ENCODE measurements around the gene ID3.
"Not testable (repeated sequence)": the region's sequence is repeated elsewhere in the genome, so short reads cannot be mapped to it uniquely, and the experiment has no call there.

Gene ID3

DNA sequence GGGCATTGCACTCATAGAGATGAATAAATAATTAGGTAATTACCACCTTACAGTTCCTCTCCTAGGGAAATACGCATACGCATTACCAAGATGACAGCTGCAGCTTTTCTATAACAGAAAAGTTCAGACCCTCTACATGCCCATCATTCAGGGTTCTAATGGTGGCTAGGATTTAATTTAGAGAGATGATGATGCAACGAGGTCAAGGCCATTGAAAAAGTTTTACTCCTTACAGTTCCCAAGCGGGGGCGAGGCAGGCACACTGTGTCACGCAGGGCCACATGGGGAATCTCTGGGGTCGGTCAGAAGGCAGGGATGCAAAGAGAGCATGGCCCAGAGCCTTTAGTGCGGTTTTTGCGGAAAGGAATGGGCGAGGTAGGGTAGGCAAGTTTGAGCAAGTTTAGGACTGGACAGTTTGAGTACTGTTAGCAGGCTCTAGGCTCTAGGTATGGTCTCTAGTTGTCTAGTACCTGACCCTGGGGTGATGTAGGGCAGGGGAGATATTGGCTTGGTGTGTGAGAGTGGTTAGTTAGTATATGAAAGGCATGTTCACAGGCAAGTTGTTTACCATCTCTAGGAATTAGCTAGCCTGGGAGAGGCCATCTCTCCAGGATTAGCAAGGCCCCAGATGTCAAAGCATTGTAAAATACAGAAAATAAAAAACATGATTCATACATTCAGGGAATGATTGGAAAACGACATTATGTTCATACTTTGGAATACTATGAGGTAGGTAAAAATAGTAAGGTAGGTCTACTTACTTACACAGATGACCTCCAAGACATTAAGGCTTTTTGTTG lies 29.6 kb upstream of the ID3 start:
- no peak for DNase-seq

- DNase-seq: no peak
Observed at GRCh38 chr1:23585321-23586022, 26.2 kb upstream of the ID3 start.

DNA sequence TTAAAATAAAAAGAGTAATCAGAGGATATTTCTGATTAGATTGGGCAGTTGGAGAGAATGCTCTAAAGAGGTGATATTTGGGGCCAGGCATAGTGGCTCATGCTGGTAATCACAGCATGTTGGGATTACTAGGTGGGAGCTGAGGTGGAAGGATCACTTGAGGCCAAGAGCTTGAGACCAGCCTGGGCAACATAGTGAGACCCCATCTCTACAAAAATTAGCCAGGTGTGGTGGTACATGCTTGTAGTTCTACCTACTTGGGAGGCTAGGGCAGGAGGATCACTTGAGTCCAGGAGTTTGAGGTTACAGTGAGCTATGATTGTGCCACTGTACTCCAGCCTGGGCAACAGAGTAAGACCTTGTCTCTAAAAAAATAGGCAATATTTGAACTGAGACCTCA lies 24.4 kb upstream of the ID3 start:
- DNase-seq: not testable (repeated sequence)

GRCh38 chr1:23582820-23583219 lies 23.5 kb upstream of the ID3 start:
- no peak for DNase-seq

- no peak for DNase-seq
Observed at GRCh38 chr1:23581219-23581618, 21.9 kb upstream of the ID3 start.

DNA sequence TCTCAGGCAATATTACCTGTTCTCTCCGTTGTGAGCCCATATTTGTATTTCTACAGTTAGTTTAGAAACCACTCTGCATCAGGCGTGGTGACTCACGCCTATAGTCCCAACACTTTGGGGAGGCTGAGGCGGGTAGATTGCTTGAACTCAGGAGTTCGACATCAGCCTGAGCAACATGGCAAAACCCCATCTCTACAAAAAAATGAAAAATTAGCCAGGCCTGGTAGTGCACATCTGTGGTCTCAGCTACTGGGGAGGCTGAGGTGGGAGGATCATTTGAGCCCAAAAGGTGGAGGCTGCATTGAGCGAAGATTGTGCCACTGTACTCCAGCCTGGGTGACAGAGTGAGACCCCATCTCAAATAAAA lies 19.7 kb upstream of the ID3 start:
- DNase-seq: no peak

- no peak for DNase-seq
Observed at GRCh38 chr1:23578311-23578996, 19.2 kb upstream of the ID3 start.

GRCh38 chr1:23577056-23578004 lies 18.0 kb upstream of the ID3 start:
- DNase-seq: no peak

DNA sequence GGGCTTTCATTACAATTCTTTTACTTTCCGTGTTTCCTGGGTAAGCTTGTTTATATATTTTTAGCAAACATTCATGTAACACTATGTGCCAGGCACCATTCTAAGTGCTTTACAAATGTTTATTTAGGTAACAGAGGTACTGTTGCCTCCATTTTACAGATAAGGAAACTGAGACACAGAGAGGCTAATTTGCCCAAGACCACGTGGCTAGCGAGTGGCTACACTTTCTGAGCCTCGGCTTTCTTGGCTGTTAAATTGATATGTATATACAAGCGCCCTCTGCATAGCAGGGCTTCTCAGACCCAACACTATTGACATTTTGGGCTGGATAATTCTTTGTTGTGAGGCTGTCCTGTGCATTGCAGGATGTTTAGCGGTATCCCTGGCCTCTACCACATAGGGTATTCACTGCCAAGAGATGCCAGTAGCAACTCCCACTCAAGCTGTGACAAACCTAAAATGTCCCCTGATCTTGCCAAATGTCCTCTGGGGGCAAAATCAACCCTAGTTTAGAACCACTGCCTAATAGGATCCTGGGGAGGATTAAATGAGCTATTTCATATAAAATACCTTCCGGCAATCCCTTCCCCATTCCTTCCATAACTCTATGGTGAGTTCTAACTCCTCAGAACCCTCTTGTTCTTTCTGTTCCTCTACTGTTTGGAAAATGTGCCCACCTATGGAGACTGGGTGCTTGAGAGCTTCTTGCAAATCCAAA lies 17.2 kb upstream of the ID3 start:
- no peak for DNase-seq

GRCh38 chr1:23575226-23575810 lies 16.0 kb upstream of the ID3 start:
- no peak for DNase-seq

- DNase-seq: no peak
Observed at GRCh38 chr1:23574265-23574754, 15.0 kb upstream of the ID3 start.

- no peak for DNase-seq
Observed at GRCh38 chr1:23573574-23574182, 14.4 kb upstream of the ID3 start.

GRCh38 chr1:23571465-23571864 lies 12.2 kb upstream of the ID3 start:
- no peak for DNase-seq

- DNase-seq: no peak
Observed at GRCh38 chr1:23570001-23570691, 10.8 kb upstream of the ID3 start.

GRCh38 chr1:23568608-23569383 lies 9.5 kb upstream of the ID3 start:
- no peak for DNase-seq

DNA sequence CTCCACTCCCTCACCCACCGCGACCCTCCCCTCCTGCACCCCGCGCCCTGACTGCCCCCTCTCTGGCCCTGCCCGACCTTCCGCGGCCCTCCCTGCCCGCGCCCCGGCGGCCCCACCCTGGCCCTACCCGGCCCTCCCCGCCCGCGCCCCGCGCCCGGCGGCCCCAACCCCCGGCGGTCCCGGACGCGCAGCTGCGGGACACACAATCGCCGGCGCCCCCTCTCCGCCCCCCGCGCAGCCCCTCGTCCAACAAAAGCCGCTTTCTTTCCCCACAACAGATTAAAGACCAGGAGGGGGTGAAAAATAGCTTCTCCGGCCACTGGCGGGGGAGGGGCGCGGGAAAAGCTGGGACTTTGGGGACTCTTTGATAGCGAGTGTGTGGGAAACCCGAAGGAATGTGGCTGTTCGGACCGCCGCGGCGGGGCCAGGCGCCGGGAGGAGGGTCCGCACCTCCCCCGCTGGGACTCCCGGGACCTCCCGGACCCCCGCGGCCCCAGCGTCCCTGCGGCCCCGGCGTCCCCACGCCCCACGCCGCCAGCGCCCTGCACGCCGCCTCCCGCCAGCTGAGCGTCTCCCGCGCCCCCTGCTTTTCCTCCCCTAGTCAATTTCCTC lies 8.8 kb upstream of the ID3 start:
- DNase-seq: no peak

DNA sequence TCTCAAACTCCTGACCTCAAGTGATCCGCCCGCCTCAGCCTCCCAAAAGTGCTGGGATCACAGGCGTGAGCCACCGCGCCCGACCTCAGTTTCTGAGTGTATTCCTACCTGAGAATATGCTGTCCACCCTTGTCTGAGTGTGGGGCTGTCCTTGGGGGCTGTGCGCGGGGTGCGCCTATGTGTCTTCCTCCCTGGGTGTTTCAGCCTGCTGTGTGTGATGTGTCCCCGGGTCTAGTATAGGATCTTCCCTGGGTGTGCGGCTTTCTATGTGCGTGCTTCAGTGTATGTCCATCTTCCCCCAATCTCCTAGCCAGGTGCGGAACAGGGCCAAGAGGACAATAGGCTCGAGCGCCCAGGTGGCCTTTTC lies 8.3 kb upstream of the ID3 start:
- no peak for DNase-seq

GRCh38 chr1:23566304-23566703 lies 7.0 kb upstream of the ID3 start:
- DNase-seq: no peak

GRCh38 chr1:23565776-23566175 lies 6.5 kb upstream of the ID3 start:
- DNase-seq: no peak

Data from stimulated activated CD8-positive, alpha-beta memory T cell treated with anti-CD3 and anti-CD28 coated beads, Interleukin-4, amount 100 ng/mL, for 48 hours (primary cell).